HG02870 (cell line): Measurements from ENCODE around the gene RTP3.
"Not testable (repeated sequence)": the region's sequence is repeated elsewhere in the genome, so short reads cannot be mapped to it uniquely, and the experiment has no call there.

Experiments used
- ATAC-seq: cut with Tn5 transposase; IDR thresholded peaks from one replicate; pipeline ENCODE4 v1.9.1; 2021; ENCODE audit warnings: mild to moderate bottlenecking, moderate library complexity; ENCODE audit not compliant: unreplicated experiment

The RTP3 gene

GRCh38 chr3:46542801-46543201 lies 45.0 kb downstream of the RTP3 start:
- no peak for ATAC-seq

DNA sequence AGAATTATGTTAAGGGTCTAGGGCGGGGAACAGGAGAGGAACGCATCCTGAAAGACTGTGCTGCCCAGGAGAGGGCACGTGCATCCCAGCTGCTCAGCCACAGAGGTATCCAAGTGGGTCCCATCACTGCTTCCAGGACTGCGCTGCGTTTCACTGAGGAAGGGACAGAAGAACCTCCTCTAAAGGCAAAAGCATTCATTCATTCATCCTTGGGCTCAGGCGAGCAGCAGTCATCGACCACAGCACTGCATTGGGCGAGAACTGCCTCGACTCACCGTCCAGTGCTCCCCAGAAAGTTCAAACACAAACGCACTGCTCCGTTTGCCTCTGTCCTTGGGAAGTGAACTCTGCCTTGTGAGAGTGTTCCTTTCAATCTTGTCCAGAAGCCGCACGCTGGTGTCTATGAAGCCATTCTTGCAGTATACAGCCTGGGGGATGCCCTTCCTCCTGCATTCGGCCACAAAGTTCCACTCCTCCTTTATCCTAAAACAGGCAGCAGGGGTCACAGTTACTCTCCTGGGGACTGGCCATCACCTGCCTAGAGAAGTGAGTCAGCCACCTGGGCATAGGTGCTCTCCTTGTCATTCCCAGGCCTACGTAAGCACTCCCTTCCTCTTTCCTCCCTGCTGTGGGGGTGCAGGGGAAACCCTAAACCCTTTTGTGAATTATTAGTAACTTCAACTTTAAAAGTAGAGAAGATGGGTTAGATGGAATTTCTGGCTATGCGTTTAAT lies 47.2 kb downstream of the RTP3 start:
- ATAC-seq = no peak

- no peak for ATAC-seq
Measured at GRCh38 chr3:46545818-46546630, 48.2 kb downstream of the RTP3 start.

- no peak for ATAC-seq
Measured at GRCh38 chr3:46546896-46547440, 49.2 kb downstream of the RTP3 start.

GRCh38 chr3:46548611-46549010 lies 50.8 kb downstream of the RTP3 start:
- ATAC-seq = not testable (repeated sequence)

GRCh38 chr3:46549408-46549904 lies 51.7 kb downstream of the RTP3 start:
- no peak for ATAC-seq

GRCh38 chr3:46549989-46550388 lies 52.2 kb downstream of the RTP3 start:
- no peak for ATAC-seq
